Endothelial cell (in vitro differentiated cells): ENCODE measurements around the gene TAF1B. TPM values are rescaled to one million over a fixed set of nuclear protein-coding genes. Genes with fewer than 3 reads are reported as not detected.
"Not testable (repeated sequence)": the region's sequence is repeated elsewhere in the genome, so short reads cannot be mapped to it uniquely, and the experiment has no call there.

Experiments used
- DNase-seq: peaks from one replicate; pipeline ENCODE4 v3.0.0; 2021; ENCODE audit warnings: low spot score
- H3K27ac Mint-ChIP-seq: one replicate; pipeline ENCODE4 v1.8.0; 2021; ENCODE audit warnings: mixed read lengths, inconsistent platforms; ENCODE audit not compliant: unreplicated experiment
- H3K27me3 Mint-ChIP-seq: one replicate; pipeline ENCODE4 v1.8.0; 2021; ENCODE audit warnings: mild to moderate bottlenecking, moderate library complexity, mixed read lengths, inconsistent platforms; ENCODE audit not compliant: unreplicated experiment
- H3K36me3 Mint-ChIP-seq: one replicate; pipeline ENCODE4 v1.8.0; 2021; ENCODE audit warnings: mild to moderate bottlenecking, low read depth, mixed read lengths, inconsistent platforms; ENCODE audit not compliant: unreplicated experiment
- H3K4me1 Mint-ChIP-seq: one replicate; pipeline ENCODE4 v1.8.0; 2021; ENCODE audit warnings: mild to moderate bottlenecking, mixed read lengths, inconsistent platforms; ENCODE audit not compliant: unreplicated experiment
- H3K4me3 Mint-ChIP-seq: one replicate; pipeline ENCODE4 v1.8.0; 2021; ENCODE audit warnings: mild to moderate bottlenecking, mixed read lengths, inconsistent platforms; ENCODE audit not compliant: unreplicated experiment
- H3K9me3 Mint-ChIP-seq: one replicate; pipeline ENCODE4 v1.8.0; 2021; ENCODE audit warnings: mixed read lengths, inconsistent platforms; ENCODE audit not compliant: unreplicated experiment
- total RNA-seq: library from RNA; stranded (reverse); fragmentation: NEBNext Ultra II Directional; extraction: Animal tissue kit (Norgen Biotek cat#: 25700); gene quantifications from one replicate; pipeline ENCODE4 v1.2.1, GENCODE V29; 2021; ENCODE audit not compliant: unreplicated experiment
- TF ChIP-seq, protein P1 (sequence below): fragments of 200-600 bp; sonication (generic); IDR thresholded peaks from one replicate; pipeline ENCODE4 v1.5.0; 2021; ENCODE audit warnings: antibody characterized with exemption; ENCODE audit not compliant: unreplicated experiment

Gene TAF1B
- total RNA-seq, 1 donor from 2014 or later = 19.5 TPM

DNA sequence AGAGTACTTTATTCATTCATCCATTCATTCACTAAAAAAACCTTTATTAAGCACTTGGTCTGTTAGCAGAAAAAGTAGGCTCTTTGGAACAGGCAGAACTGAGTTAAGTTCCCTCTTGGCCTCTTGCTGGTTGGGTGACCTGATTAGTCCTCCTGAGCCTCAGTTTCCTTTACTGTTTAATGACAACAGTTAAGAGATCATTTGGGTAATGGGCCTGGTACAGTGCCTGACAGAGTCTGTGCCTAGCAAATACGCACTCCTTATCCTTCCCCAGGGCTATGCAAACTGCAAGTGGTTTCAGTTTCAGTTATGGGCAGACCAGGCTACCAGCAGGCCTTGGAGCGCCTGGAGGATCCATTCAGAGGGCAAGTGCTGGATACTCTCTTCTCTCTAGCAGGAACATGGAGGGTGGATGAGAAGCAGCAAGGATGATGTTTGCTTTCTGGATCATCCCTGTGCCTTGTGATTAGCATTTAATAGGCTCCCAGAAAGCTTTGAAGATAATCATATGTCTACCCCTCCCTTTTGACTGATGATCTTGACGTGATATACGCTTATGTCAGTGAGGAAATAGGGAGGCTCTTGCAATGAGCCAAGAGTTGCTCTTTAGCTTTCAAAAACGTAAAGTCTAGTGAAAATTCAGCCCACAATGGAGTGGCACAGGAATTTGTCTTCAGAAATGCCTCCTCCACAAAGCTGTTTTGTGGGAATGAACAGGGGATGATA lies 12.4 kb upstream of the TAF1B start:
- Mint-ChIP-seq H3K27ac (no peak overlapping the region), H3K4me3 (no peak overlapping the region), H3K4me1 (no peaks in the 10 kb centered on the region), H3K27me3 (peaks cover 6% of the 10 kb centered on the region), H3K9me3 (no peaks in the 10 kb centered on the region), H3K36me3 (no peaks in the 10 kb centered on the region)
- no peak for DNase-seq
- TF ChIP-seq, protein P1, sequence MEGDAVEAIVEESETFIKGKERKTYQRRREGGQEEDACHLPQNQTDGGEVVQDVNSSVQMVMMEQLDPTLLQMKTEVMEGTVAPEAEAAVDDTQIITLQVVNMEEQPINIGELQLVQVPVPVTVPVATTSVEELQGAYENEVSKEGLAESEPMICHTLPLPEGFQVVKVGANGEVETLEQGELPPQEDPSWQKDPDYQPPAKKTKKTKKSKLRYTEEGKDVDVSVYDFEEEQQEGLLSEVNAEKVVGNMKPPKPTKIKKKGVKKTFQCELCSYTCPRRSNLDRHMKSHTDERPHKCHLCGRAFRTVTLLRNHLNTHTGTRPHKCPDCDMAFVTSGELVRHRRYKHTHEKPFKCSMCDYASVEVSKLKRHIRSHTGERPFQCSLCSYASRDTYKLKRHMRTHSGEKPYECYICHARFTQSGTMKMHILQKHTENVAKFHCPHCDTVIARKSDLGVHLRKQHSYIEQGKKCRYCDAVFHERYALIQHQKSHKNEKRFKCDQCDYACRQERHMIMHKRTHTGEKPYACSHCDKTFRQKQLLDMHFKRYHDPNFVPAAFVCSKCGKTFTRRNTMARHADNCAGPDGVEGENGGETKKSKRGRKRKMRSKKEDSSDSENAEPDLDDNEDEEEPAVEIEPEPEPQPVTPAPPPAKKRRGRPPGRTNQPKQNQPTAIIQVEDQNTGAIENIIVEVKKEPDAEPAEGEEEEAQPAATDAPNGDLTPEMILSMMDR = no peak

DNA sequence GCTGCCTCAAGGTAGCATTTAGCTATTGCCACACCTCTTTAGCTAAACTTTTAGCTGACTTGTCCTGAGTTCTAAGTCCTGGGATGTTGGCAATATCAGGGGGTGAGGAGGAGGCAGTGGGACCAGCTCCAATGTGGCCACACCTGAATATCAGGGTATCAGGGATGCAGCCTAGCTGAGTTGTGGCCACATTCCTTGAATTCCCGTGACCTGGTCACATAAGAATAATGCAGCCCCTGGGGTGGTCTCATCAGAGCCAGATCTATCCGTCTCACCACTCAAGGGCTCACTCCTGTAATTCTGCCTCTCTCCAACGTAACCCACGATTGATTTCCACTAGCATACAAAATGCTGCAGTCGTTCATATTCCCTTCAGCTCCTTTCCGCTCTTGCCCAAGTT lies 11.6 kb upstream of the TAF1B start:
- Mint-ChIP-seq H3K27ac (no peak overlapping the region), H3K27me3 (peaks cover 6% of the 10 kb centered on the region), H3K36me3 (no peaks in the 10 kb centered on the region), H3K9me3 (no peaks in the 10 kb centered on the region), H3K4me3 (no peak overlapping the region), H3K4me1 (no peaks in the 10 kb centered on the region)
- no peak for DNase-seq
- TF ChIP-seq, protein P1 = no peak

DNA sequence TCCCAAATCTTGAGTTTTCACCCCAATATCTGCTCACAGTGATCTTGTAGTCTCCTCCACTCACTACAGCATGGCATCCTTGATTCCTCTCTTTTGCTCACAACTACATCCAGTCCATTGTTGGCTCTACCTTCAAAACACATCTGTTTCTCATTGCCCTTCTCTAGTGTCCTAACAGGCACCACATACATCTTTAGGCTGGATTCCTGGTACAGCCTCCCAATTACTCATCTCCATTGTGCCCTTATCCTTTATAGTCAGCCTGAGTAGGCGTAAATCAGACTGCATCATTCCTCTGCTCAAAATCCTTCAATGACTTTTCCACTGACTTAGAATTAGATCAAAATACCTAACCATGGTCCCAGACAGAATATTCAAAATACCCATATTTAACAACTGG lies 10.7 kb upstream of the TAF1B start:
- no peaks in the 10 kb centered on the region for H3K36me3 Mint-ChIP-seq

DNA sequence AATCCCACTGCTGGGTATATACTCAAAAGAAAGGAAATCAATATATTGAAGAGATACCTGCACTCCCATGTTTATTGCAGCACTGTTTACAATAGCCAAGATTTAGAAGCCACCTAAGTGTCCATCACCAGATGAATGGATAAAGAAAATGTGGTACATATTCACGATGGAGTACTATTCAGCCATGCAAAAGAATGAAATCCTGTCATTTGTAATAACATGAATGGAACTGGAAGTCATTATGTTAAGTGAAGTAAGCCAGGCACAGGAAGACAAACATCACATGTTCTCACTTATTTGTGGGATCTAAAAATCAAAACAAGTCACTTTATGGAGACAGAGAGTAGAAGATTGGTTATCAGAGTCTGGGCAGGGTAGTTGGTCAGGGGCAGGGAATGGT lies 8.2 kb upstream of the TAF1B start:
- DNase-seq, H3K4me1 Mint-ChIP-seq, H3K27me3 Mint-ChIP-seq, H3K27ac Mint-ChIP-seq, H3K9me3 Mint-ChIP-seq, H3K4me3 Mint-ChIP-seq, H3K36me3 Mint-ChIP-seq: not testable (repeated sequence)

More for the DNA sequence above, 10.7 kb upstream of the TAF1B start:
- no peaks in the 10 kb centered on the region for H3K4me1 Mint-ChIP-seq
- TF ChIP-seq, protein P1 = no peak
- DNase-seq = no peak
- H3K27me3 Mint-ChIP-seq = peaks cover 6% of the 10 kb centered on the region
- H3K4me3 Mint-ChIP-seq = no peak overlapping the region
- no peak overlapping the region for H3K27ac Mint-ChIP-seq
- H3K9me3 Mint-ChIP-seq = no peaks in the 10 kb centered on the region

DNA sequence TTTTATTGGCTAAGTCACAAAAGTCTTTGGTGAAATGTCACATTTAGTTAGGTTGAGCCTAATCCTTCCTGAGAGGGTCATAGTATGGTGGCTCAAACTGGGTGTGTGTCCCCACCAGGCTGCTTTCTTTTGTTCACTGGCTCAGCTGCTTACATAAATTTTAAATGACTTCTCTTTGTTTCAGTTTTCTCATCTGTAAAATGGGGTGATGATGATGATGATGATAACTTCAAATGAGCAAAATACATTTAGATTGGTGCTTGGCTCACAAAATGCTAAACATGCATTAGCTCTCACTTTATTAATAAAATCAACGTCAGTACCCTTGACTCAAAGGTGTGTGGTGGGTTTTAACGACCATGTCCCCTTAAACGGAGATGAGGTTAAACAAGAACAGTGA lies 7.2 kb upstream of the TAF1B start:
- Mint-ChIP-seq H3K27me3 (peaks cover 6% of the 10 kb centered on the region), H3K9me3 (no peaks in the 10 kb centered on the region), H3K4me1 (no peaks in the 10 kb centered on the region), H3K36me3 (no peaks in the 10 kb centered on the region), H3K27ac (no peak overlapping the region), H3K4me3 (no peak overlapping the region)
- TF ChIP-seq, protein P1 = no peak
- no peak for DNase-seq
